Thyroid gland (tissue), 4 donors: Measurements from ENCODE around the gene OCA2.

Experiments used
- CTCF ChIP-seq, 6 experiments: fragments of 200-600 bp in 3 of 6; fragments of 450-650 bp in 3 of 6; sonication (generic) in 3 of 6; IDR thresholded peaks; one replicate each; pipeline ENCODE4 v1.5.1; 2016 to 2019; ENCODE audit warnings: antibody characterized with exemption in 6 of 6, mild to moderate bottlenecking in 2 of 6, inconsistent platforms in 1 of 6, moderate library complexity in 1 of 6
- POLR2A ChIP-seq, 2 donors: fragments of 450-650 bp; IDR thresholded peaks; one replicate each; pipeline ENCODE4 v1.6.1; 2017; ENCODE audit warnings: antibody characterized with exemption in 2 of 2, mild to moderate bottlenecking in 2 of 2, moderate library complexity in 1 of 2

- TF ChIP-seq POLR2A (IDR thresholded peaks at IDR 0.05) (no peak), CTCF (IDR thresholded peaks at IDR 0.05) (peak; percentile 45 to 93 (median 79))
These were observed 24.4 kb upstream of the OCA2 start for GRCh38 chr15:28123408-28124023.
